Measurements from ENCODE around the gene VSIG1. TPM values are rescaled to one million over a fixed set of nuclear protein-coding genes. Genes with fewer than 3 reads are reported as not detected.

VSIG1 gene
- total and polyA plus RNA-seq, 4 experiments from 2014 or later: 6.3 to 46.2 (median 31.0) TPM

- POLR2A ChIA-PET (ENCODE audit: partially characterized antibody): interaction anchor here (1.1 kb wide), 1 partner anchor 41 kb away, joined by 4 read pairs; no protein-coding TSS in a partner anchor
- Mint-ChIP-seq H3K4me3 (no peak overlapping the region), H3K27me3 (no peaks in the 10 kb centered on the region), H3K27ac (peak overlapping the region in 1 of 7 donors; percentile 8), H3K36me3 (peaks cover 15 to 40% of the 10 kb centered on the region in 2 donors), H3K9me3 (no peaks in the 10 kb centered on the region), H3K4me1 (peaks cover 0 to 4% (median 4%) of the 10 kb centered on the region in 4 donors)
- no peaks in the 10 kb centered on the region for H3K27me3 ChIP-seq (ENCODE audit: insufficient read depth, low read length)
- intact Hi-C loops (cut with micrococcal nuclease): no loop called here
- H3K9me3 ChIP-seq (ENCODE audit: control insufficient read depth in 1 of 2, low read length in 2 of 2): no peaks in the 10 kb centered on the region
- DNase-seq: no peak
- no peaks in the 10 kb centered on the region for H3K4me1 ChIP-seq (ENCODE audit: insufficient read depth, low read length)
- no peak overlapping the region for H3K4me3 ChIP-seq (ENCODE audit: low read length in 2 of 2)
- H3K36me3 ChIP-seq (ENCODE audit: insufficient read depth, low read length): no peaks in the 10 kb centered on the region
- H3K27ac ChIP-seq (ENCODE audit: low read depth, low read length): no peak overlapping the region
- CTCF ChIA-PET (ENCODE audit: partially characterized antibody): interaction anchor here (0.8 to 1.3 kb wide), 3 partner anchors 11 to 39 kb away, joined by 3 to 5 read pairs (median 3); no protein-coding TSS in a partner anchor
Observed at GRCh38 chrX:108059801-108060200, 14.9 kb downstream of the VSIG1 start.

GRCh38 chrX:108064001-108064400 is 19.1 kb downstream of the VSIG1 start:
- no peak overlapping the region for H3K27ac ChIP-seq (ENCODE audit: low read depth, low read length)
- CTCF ChIA-PET (ENCODE audit: partially characterized antibody): no interaction called here
- Mint-ChIP-seq H3K4me1 (peaks cover 0 to 2% (median under 1%) of the 10 kb centered on the region in 4 donors), H3K27me3 (no peaks in the 10 kb centered on the region), H3K27ac (peak overlapping the region in 1 of 7 donors; percentile 51), H3K9me3 (no peaks in the 10 kb centered on the region), H3K36me3 (peaks cover 22 to 46% of the 10 kb centered on the region in 2 donors), H3K4me3 (no peak overlapping the region)
- H3K9me3 ChIP-seq (ENCODE audit: control insufficient read depth in 1 of 2, low read length in 2 of 2): no peaks in the 10 kb centered on the region
- POLR2A ChIA-PET (ENCODE audit: partially characterized antibody): no interaction called here
- H3K4me3 ChIP-seq (ENCODE audit: low read length in 2 of 2): no peak overlapping the region
- no peaks in the 10 kb centered on the region for H3K27me3 ChIP-seq (ENCODE audit: insufficient read depth, low read length)
- intact Hi-C loops (cut with micrococcal nuclease): no loop called here
- DNase-seq: no peak
- H3K36me3 ChIP-seq (ENCODE audit: insufficient read depth, low read length): peaks cover 4% of the 10 kb centered on the region
- H3K4me1 ChIP-seq (ENCODE audit: insufficient read depth, low read length): no peaks in the 10 kb centered on the region

- Histone ChIP-seq H3K27ac (ENCODE audit: low read depth, low read length) (no peak overlapping the region), H3K4me1 (ENCODE audit: insufficient read depth, low read length) (no peaks in the 10 kb centered on the region), H3K36me3 (ENCODE audit: insufficient read depth, low read length) (peaks cover 4% of the 10 kb centered on the region), H3K9me3 (ENCODE audit: control insufficient read depth in 1 of 2, low read length in 2 of 2) (no peaks in the 10 kb centered on the region), H3K27me3 (ENCODE audit: insufficient read depth, low read length) (no peaks in the 10 kb centered on the region), H3K4me3 (ENCODE audit: low read length in 2 of 2) (no peak overlapping the region)
- Mint-ChIP-seq H3K27me3 (no peaks in the 10 kb centered on the region), H3K36me3 (peaks cover 22 to 43% of the 10 kb centered on the region in 2 donors), H3K4me3 (no peak overlapping the region), H3K9me3 (no peaks in the 10 kb centered on the region), H3K27ac (peak overlapping the region in 5 of 7 donors; percentile 11 to 68 (median 27)), H3K4me1 (no peaks in the 10 kb centered on the region)
- DNase-seq: no peak
- POLR2A ChIA-PET (ENCODE audit: partially characterized antibody): no interaction called here
- CTCF ChIA-PET (ENCODE audit: partially characterized antibody): no interaction called here
- intact Hi-C loops (cut with micrococcal nuclease): no loop called here
Observed at GRCh38 chrX:108064613-108065012, 19.7 kb downstream of the VSIG1 start.

GRCh38 chrX:108068121-108068520 is 23.3 kb downstream of the VSIG1 start:
- CTCF ChIA-PET (ENCODE audit: partially characterized antibody): interaction anchor here (4.7 kb wide), 1 partner anchor 47 kb away, joined by 38 read pairs; no protein-coding TSS in a partner anchor
- Histone ChIP-seq H3K4me1 (ENCODE audit: insufficient read depth, low read length) (no peaks in the 10 kb centered on the region), H3K27ac (ENCODE audit: low read depth, low read length) (no peak overlapping the region), H3K27me3 (ENCODE audit: insufficient read depth, low read length) (no peaks in the 10 kb centered on the region), H3K36me3 (ENCODE audit: insufficient read depth, low read length) (peaks cover 4% of the 10 kb centered on the region), H3K4me3 (ENCODE audit: low read length in 2 of 2) (no peak overlapping the region), H3K9me3 (ENCODE audit: control insufficient read depth in 1 of 2, low read length in 2 of 2) (no peaks in the 10 kb centered on the region)
- POLR2A ChIA-PET (ENCODE audit: partially characterized antibody): no interaction called here
- H3K4me1 Mint-ChIP-seq: peaks cover 0 to 4% (median 2%) of the 10 kb centered on the region in 4 donors
- no peak for DNase-seq
- H3K27ac Mint-ChIP-seq: peak overlapping the region in 4 of 7 donors; percentile 33 to 90 (median 56)
- no peaks in the 10 kb centered on the region for H3K9me3 Mint-ChIP-seq
- no peak overlapping the region for H3K4me3 Mint-ChIP-seq
- intact Hi-C loops (cut with micrococcal nuclease): no loop called here
- peaks cover 7 to 31% of the 10 kb centered on the region in 2 donors for H3K36me3 Mint-ChIP-seq
- H3K27me3 Mint-ChIP-seq: no peaks in the 10 kb centered on the region

GRCh38 chrX:108070891-108071290 is 26.0 kb downstream of the VSIG1 start:
- ChIA-PET CTCF (ENCODE audit: partially characterized antibody) (interaction anchor here (0.9 to 4.7 kb wide), 7 partner anchors 11 to 414 kb away, joined by 3 to 38 read pairs (median 3); no protein-coding TSS in a partner anchor), POLR2A (ENCODE audit: partially characterized antibody) (interaction anchor here (1.3 kb wide), 1 partner anchor 53 kb away, joined by 3 read pairs; no protein-coding TSS in a partner anchor)
- DNase-seq: no peak
- no peaks in the 10 kb centered on the region for H3K4me1 ChIP-seq (ENCODE audit: insufficient read depth, low read length)
- Mint-ChIP-seq H3K36me3 (peaks cover 10 to 45% of the 10 kb centered on the region in 2 donors), H3K27me3 (no peaks in the 10 kb centered on the region), H3K9me3 (peaks cover 0 to 1% (median 0%) of the 10 kb centered on the region in 8 donors), H3K4me1 (peaks cover 0 to 4% (median 2%) of the 10 kb centered on the region in 4 donors), H3K4me3 (no peak overlapping the region), H3K27ac (peak overlapping the region in 4 of 7 donors; percentile 29 to 57 (median 32))
- H3K36me3 ChIP-seq (ENCODE audit: insufficient read depth, low read length): peaks cover 6% of the 10 kb centered on the region
- H3K27ac ChIP-seq (ENCODE audit: low read depth, low read length): no peak overlapping the region
- intact Hi-C loops (cut with micrococcal nuclease): loop anchor here (5.0 kb wide), 4 partner anchors 164 to 534 kb away; partner anchors contain the start of genes NCBP2L and TSC22D3
- H3K9me3 ChIP-seq (ENCODE audit: control insufficient read depth in 1 of 2, low read length in 2 of 2): no peaks in the 10 kb centered on the region
- H3K4me3 ChIP-seq (ENCODE audit: low read length in 2 of 2): no peak overlapping the region
- no peaks in the 10 kb centered on the region for H3K27me3 ChIP-seq (ENCODE audit: insufficient read depth, low read length)

GRCh38 chrX:108071578-108071977 is 26.7 kb downstream of the VSIG1 start:
- Histone ChIP-seq H3K27me3 (ENCODE audit: insufficient read depth, low read length) (no peaks in the 10 kb centered on the region), H3K4me3 (ENCODE audit: low read length in 2 of 2) (no peak overlapping the region), H3K27ac (ENCODE audit: low read depth, low read length) (no peak overlapping the region), H3K9me3 (ENCODE audit: control insufficient read depth in 1 of 2, low read length in 2 of 2) (no peaks in the 10 kb centered on the region), H3K4me1 (ENCODE audit: insufficient read depth, low read length) (no peaks in the 10 kb centered on the region), H3K36me3 (ENCODE audit: insufficient read depth, low read length) (peaks cover 10% of the 10 kb centered on the region)
- no peaks in the 10 kb centered on the region for H3K27me3 Mint-ChIP-seq
- DNase-seq: peak in 1 of 5 donors; percentile 29
- POLR2A ChIA-PET (ENCODE audit: partially characterized antibody): no interaction called here
- peak overlapping the region; percentile 19 to 85 (median 71) for H3K27ac Mint-ChIP-seq
- H3K4me1 Mint-ChIP-seq: peaks cover 0 to 4% (median 2%) of the 10 kb centered on the region in 4 donors
- CTCF ChIA-PET (ENCODE audit: partially characterized antibody): interaction anchor here (0.9 to 4.7 kb wide), 5 partner anchors 18 to 415 kb away, joined by 3 to 38 read pairs (median 4); no protein-coding TSS in a partner anchor
- H3K36me3 Mint-ChIP-seq: peaks cover 10 to 50% of the 10 kb centered on the region in 2 donors
- intact Hi-C loops (cut with micrococcal nuclease): loop anchor here (5.0 kb wide), 4 partner anchors 164 to 534 kb away; partner anchors contain the start of genes NCBP2L and TSC22D3
- H3K4me3 Mint-ChIP-seq: no peak overlapping the region
- H3K9me3 Mint-ChIP-seq: peaks cover 0 to 1% (median 0%) of the 10 kb centered on the region in 8 donors

GRCh38 chrX:108072746-108073145 is 27.9 kb downstream of the VSIG1 start:
- DNase-seq: no peak
- ChIA-PET CTCF (ENCODE audit: partially characterized antibody) (interaction anchor here (1.3 kb wide), 1 partner anchor 16 kb away, joined by 3 read pairs; no protein-coding TSS in a partner anchor), POLR2A (ENCODE audit: partially characterized antibody) (no interaction called here)
- no peak overlapping the region for H3K27ac ChIP-seq (ENCODE audit: low read depth, low read length)
- Mint-ChIP-seq H3K4me3 (no peak overlapping the region), H3K4me1 (peaks cover 0 to 4% (median 2%) of the 10 kb centered on the region in 4 donors), H3K9me3 (peaks cover 0 to 1% (median 0%) of the 10 kb centered on the region in 8 donors), H3K36me3 (peaks cover 6 to 47% of the 10 kb centered on the region in 2 donors), H3K27ac (no peak overlapping the region), H3K27me3 (no peaks in the 10 kb centered on the region)
- H3K36me3 ChIP-seq (ENCODE audit: insufficient read depth, low read length): peaks cover 6% of the 10 kb centered on the region
- no peaks in the 10 kb centered on the region for H3K27me3 ChIP-seq (ENCODE audit: insufficient read depth, low read length)
- H3K4me3 ChIP-seq (ENCODE audit: low read length in 2 of 2): no peak overlapping the region
- H3K4me1 ChIP-seq (ENCODE audit: insufficient read depth, low read length): no peaks in the 10 kb centered on the region
- H3K9me3 ChIP-seq (ENCODE audit: control insufficient read depth in 1 of 2, low read length in 2 of 2): no peaks in the 10 kb centered on the region
- intact Hi-C loops (cut with micrococcal nuclease): loop anchor here (1.0 to 5.0 kb wide), 6 partner anchors 52 to 535 kb away; partner anchors contain the start of genes NCBP2L and TSC22D3
